Measurements from ENCODE around the gene PFAS. TPM values are rescaled to one million over a fixed set of nuclear protein-coding genes. Genes with fewer than 3 reads are reported as not detected.
A peak's percentile ranks its signal among the peaks of the same experiment; 100 is the strongest.

Gene PFAS
- total and polyA plus RNA-seq, 2 experiments from 2014 or later: 13.4 to 16.0 TPM

DNA sequence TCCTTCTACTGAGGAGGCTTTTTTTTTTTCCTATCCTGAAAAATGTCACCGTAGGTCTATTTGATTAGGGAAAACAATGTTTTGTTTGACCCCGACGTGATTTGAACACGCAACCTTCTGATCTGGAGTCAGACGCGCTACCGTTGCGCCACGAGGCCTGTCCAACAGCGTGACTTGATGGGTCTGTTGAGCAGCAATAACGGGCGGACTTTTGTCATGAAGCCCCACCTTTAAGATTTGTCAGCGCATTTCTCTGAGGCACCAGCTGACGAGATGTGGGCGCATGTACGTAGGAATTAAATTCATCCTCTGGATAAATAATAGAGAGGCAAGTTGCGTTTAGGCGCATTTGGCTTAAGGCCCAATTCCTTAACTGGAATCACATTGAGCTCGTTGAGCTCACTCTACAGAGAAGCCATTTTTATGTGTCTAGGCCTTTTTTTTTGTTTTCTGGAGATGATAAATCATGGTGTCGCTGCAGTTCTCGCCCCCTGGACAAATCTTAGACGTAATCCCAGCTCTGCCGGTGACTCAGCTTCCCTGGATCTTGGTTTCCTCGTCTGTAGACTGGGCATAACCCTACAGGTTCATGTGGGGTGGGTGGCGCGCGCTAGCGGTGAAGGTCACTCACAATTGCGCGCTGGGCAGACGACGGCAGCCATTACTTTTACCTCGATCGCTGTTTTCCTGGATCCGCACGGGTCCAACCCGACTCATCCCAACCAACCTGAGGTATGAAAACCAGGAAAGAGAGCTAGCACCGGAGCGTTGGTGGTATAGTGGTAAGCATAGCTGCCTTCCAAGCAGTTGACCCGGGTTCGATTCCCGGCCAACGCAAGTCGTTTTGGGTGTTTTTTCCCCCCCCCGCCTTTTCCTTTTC lies 28.1 kb upstream of the PFAS start:
- Histone ChIP-seq H3K4me2 (ENCODE audit: unreplicated experiment) (peak overlapping the region; percentile 94), H4K20me1 (ENCODE audit: insufficient read depth) (no peaks in the 10 kb centered on the region), H3K27ac (peak overlapping the region; percentile 94), H3K79me2 (ENCODE audit: insufficient read depth) (no peaks in the 10 kb centered on the region), H3K27me3 (replicated peaks; ENCODE audit: insufficient read depth) (no peaks in the 10 kb centered on the region), H3K4me3 (peak overlapping the region; percentile 86), H3K9ac (peak overlapping the region; percentile 92), H3K9me2 (ENCODE audit: insufficient read depth) (no peaks in the 10 kb centered on the region), H3K36me3 (ENCODE audit: low read depth) (no peaks in the 10 kb centered on the region), H3K9me3 (ENCODE audit: low read depth) (no peaks in the 10 kb centered on the region), H2AFZ (peak overlapping the region; percentile 85), H3K4me1 (ENCODE audit: insufficient read depth) (peaks cover 12% of the 10 kb centered on the region; the same call in 1 of the 2 replicates), H3F3A (ENCODE audit: insufficient read depth) (peaks cover 43% of the 10 kb centered on the region)
- in situ Hi-C loops (cut with MboI): no loop called here
- 0 to 1% methylated on average over 42 to 45 of the region's 45 CpGs for WGBS, 2 experiments (ENCODE audit: low coverage in 1 of 2, low lambda C conversion rate in 2 of 2, missing lambda C conversion rate in 2 of 2)
- TF ChIP-seq EZH2 (IDR thresholded peaks at IDR 0.05; ENCODE audit: insufficient read depth, poor library complexity, severe bottlenecking) (no peak), EZH2phosphoT487 (IDR thresholded peaks at IDR 0.05; ENCODE audit: insufficient read depth, low read depth) (no peak)
- DNase-seq: peak; percentile 89

- Histone ChIP-seq H3K9me2 (ENCODE audit: insufficient read depth) (no peaks in the 10 kb centered on the region), H4K20me1 (ENCODE audit: insufficient read depth) (no peaks in the 10 kb centered on the region), H3K27ac (peak overlapping the region; percentile 94), H3F3A (ENCODE audit: insufficient read depth) (peaks cover 46% of the 10 kb centered on the region), H2AFZ (peak overlapping the region; percentile 85), H3K4me3 (peak overlapping the region; percentile 86), H3K9me3 (ENCODE audit: low read depth) (no peaks in the 10 kb centered on the region), H3K79me2 (ENCODE audit: insufficient read depth) (no peaks in the 10 kb centered on the region), H3K4me1 (ENCODE audit: insufficient read depth) (peaks cover 12% of the 10 kb centered on the region; the same call in 1 of the 2 replicates), H3K4me2 (ENCODE audit: unreplicated experiment) (peak overlapping the region; percentile 94), H3K27me3 (replicated peaks; ENCODE audit: insufficient read depth) (no peaks in the 10 kb centered on the region), H3K36me3 (ENCODE audit: low read depth) (no peaks in the 10 kb centered on the region), H3K9ac (peak overlapping the region; percentile 92)
- WGBS, 2 experiments (ENCODE audit: low coverage in 1 of 2, low lambda C conversion rate in 2 of 2, missing lambda C conversion rate in 2 of 2): 1% methylated on average over 39 to 40 of the region's 40 CpGs
- in situ Hi-C loops (cut with MboI): no loop called here
- no peak for TF ChIP-seq EZH2phosphoT487 (IDR thresholded peaks at IDR 0.05; ENCODE audit: insufficient read depth, low read depth)
- peak; percentile 88 for DNase-seq
Measured at GRCh38 chr17:8221663-8222379, 27.3 kb upstream of the PFAS start.

- Histone ChIP-seq H3K9me3 (ENCODE audit: low read depth) (no peaks in the 10 kb centered on the region), H3K4me1 (ENCODE audit: insufficient read depth) (peaks cover 16% of the 10 kb centered on the region; the same call in 1 of the 2 replicates), H3K9me2 (ENCODE audit: insufficient read depth) (no peaks in the 10 kb centered on the region), H3K9ac (peak overlapping the region; percentile 92), H3K27me3 (replicated peaks; ENCODE audit: insufficient read depth) (no peaks in the 10 kb centered on the region), H3F3A (ENCODE audit: insufficient read depth) (peaks cover 51% of the 10 kb centered on the region), H3K27ac (peak overlapping the region; percentile 94), H3K79me2 (ENCODE audit: insufficient read depth) (no peaks in the 10 kb centered on the region), H4K20me1 (ENCODE audit: insufficient read depth) (no peaks in the 10 kb centered on the region), H3K4me3 (peak overlapping the region; percentile 86), H3K4me2 (ENCODE audit: unreplicated experiment) (peak overlapping the region; percentile 94), H2AFZ (peak overlapping the region; percentile 49; the same call in 1 of the 2 replicates), H3K36me3 (ENCODE audit: low read depth) (no peaks in the 10 kb centered on the region)
- WGBS, 2 experiments (ENCODE audit: low coverage in 1 of 2, low lambda C conversion rate in 2 of 2, missing lambda C conversion rate in 2 of 2): 0 to 2% methylated on average over 9 of the region's 9 CpGs
- DNase-seq: no peak
- TF ChIP-seq EZH2 (IDR thresholded peaks at IDR 0.05; ENCODE audit: insufficient read depth, poor library complexity, severe bottlenecking) (no peak), EZH2phosphoT487 (IDR thresholded peaks at IDR 0.05; ENCODE audit: insufficient read depth, low read depth) (no peak)
- in situ Hi-C loops (cut with MboI): no loop called here
Measured at GRCh38 chr17:8222380-8222629, 26.8 kb upstream of the PFAS start.

GRCh38 chr17:8222630-8223355 lies 26.3 kb upstream of the PFAS start:
- TF ChIP-seq EZH2 (IDR thresholded peaks at IDR 0.05; ENCODE audit: insufficient read depth, poor library complexity, severe bottlenecking) (no peak), EZH2phosphoT487 (IDR thresholded peaks at IDR 0.05; ENCODE audit: insufficient read depth, low read depth) (no peak)
- H3F3A ChIP-seq (ENCODE audit: insufficient read depth): peaks cover 56% of the 10 kb centered on the region
- H4K20me1 ChIP-seq (ENCODE audit: insufficient read depth): no peaks in the 10 kb centered on the region
- peak overlapping the region; percentile 83 for H2AFZ ChIP-seq
- peaks cover 17% of the 10 kb centered on the region; the same call in 1 of the 2 replicates for H3K4me1 ChIP-seq (ENCODE audit: insufficient read depth)
- H3K79me2 ChIP-seq (ENCODE audit: insufficient read depth): no peaks in the 10 kb centered on the region
- peak overlapping the region; percentile 86 for H3K4me3 ChIP-seq
- peak overlapping the region; percentile 94 for H3K27ac ChIP-seq
- no peaks in the 10 kb centered on the region for H3K36me3 ChIP-seq (ENCODE audit: low read depth)
- in situ Hi-C loops (cut with MboI): no loop called here
- peak; percentile 97 for DNase-seq
- peak overlapping the region; percentile 94 for H3K4me2 ChIP-seq (ENCODE audit: unreplicated experiment)
- H3K9me2 ChIP-seq (ENCODE audit: insufficient read depth): no peaks in the 10 kb centered on the region
- WGBS, 2 experiments (ENCODE audit: low coverage in 1 of 2, low lambda C conversion rate in 2 of 2, missing lambda C conversion rate in 2 of 2): 0% methylated on average over 46 to 47 of the region's 49 CpGs
- no peaks in the 10 kb centered on the region for H3K9me3 ChIP-seq (ENCODE audit: low read depth)
- H3K27me3 ChIP-seq (replicated peaks; ENCODE audit: insufficient read depth): no peaks in the 10 kb centered on the region
- peak overlapping the region; percentile 92 for H3K9ac ChIP-seq

Measured in GM23248 (cell line).